A549 (cell line): ENCODE data around the gene PPP2R5B. TPM values are rescaled to one million over a fixed set of nuclear protein-coding genes. Genes with fewer than 3 reads are reported as not detected.

Experiments used
- ATAC-seq, 2 experiments: fragments of 200-7000 bp in 1 of 2; fragments of >200 bp in 1 of 2; cut with Nextera tagmentation in 1 of 2; cut with Tn5 transposase in 1 of 2; 3 replicates each; pipeline versions ENCODE4 v1.8.0 to v1.9.1; 2018 to 2020; ENCODE audit warnings: mild to moderate bottlenecking in 1 of 2, moderate library complexity in 1 of 2
- CTCF ChIA-PET: fragments of 300-600 bp; sonication (Branson Sonifier 250); formaldehyde crosslinking; extraction: SDS; loops from one replicate; lab custom pipeline; 2021; ENCODE audit warnings: antibody characterized with exemption, inconsistent platforms; lab: Yijun Ruan, JAX
- POLR2A ChIA-PET: fragments of 350-600 bp; formaldehyde crosslinking; extraction: SDS; loops from one replicate; lab custom pipeline; 2021; ENCODE audit warnings: antibody characterized with exemption, inconsistent platforms; lab: Yijun Ruan, JAX
- DNase-seq, 2 experiments: peaks; one replicate each; pipeline versions ENCODE4 v3.0.0 to v3.0.0-alpha.2; 2011 to 2016; ENCODE audit warnings: low read depth in 1 of 2, low spot score in 1 of 2
- FAIRE-seq: peaks from 2 replicates; lab custom pipeline; 2011; peaks lifted over from hg19 to GRCh38; lab: Jason Lieb, UNC
- H3K27ac ChIP-seq, 2 experiments: fragments of >200 bp; sonication (Bioruptor Twin); formaldehyde crosslinking; 3 replicates each; pipeline ENCODE4 v1.5.1; 2016 to 2017
- H3K4me1 ChIP-seq: fragments of >200 bp; sonication (Bioruptor Twin); formaldehyde crosslinking; 3 replicates; pipeline ENCODE4 v1.6.1; 2016
- H3K4me2 ChIP-seq: fragments of >200 bp; sonication (Bioruptor Twin); formaldehyde crosslinking; 3 replicates; pipeline ENCODE4 v1.6.1; 2016
- H3K4me3 ChIP-seq: fragments of >200 bp; sonication (Bioruptor Twin); formaldehyde crosslinking; 3 replicates; pipeline ENCODE4 v1.5.1; 2016
- H3K9me3 ChIP-seq: fragments of >200 bp; sonication (Bioruptor Twin); formaldehyde crosslinking; 3 replicates; pipeline ENCODE4 v1.6.1; 2016
- BCL3 ChIP-seq: fragments of >200 bp; sonication (Bioruptor Twin); formaldehyde crosslinking; IDR thresholded peaks from 3 replicates; pipeline ENCODE4 v1.6.1; 2016
- BHLHE40 ChIP-seq: IDR thresholded peaks from 2 replicates; pipeline ENCODE4 v1.6.1; 2012; ENCODE audit warnings: low read depth, low read length, inconsistent platforms
- CBX2 ChIP-seq: fragments of 200-600 bp; sonication (generic); IDR thresholded peaks from 2 replicates; pipeline ENCODE4 v1.6.1; 2016; ENCODE audit warnings: low read depth, mild to moderate bottlenecking, borderline replicate concordance
- CBX8 ChIP-seq: fragments of 200-600 bp; sonication (generic); IDR thresholded peaks from 2 replicates; pipeline ENCODE4 v1.6.1; 2016
- EHF ChIP-seq: fragments of 250-450 bp; sonication (Bioruptor Pico); IDR thresholded peaks from 2 replicates; pipeline ENCODE4 v1.5.0; 2020; ENCODE audit warnings: mild to moderate bottlenecking
- EHMT2 ChIP-seq: fragments of 200-600 bp; sonication (generic); IDR thresholded peaks from 2 replicates; pipeline ENCODE4 v1.6.1; 2016; ENCODE audit warnings: antibody characterized with exemption, low read depth, mild to moderate bottlenecking, moderate library complexity
- EP300 ChIP-seq, 2 experiments: fragments of >200 bp; sonication (Bioruptor Twin); formaldehyde crosslinking; IDR thresholded peaks; 2 replicates in 1 of 2; 3 replicates in 1 of 2; pipeline ENCODE4 v1.6.1; 2016 to 2017
- ESRRA ChIP-seq: fragments of 150-350 bp; IDR thresholded peaks from 2 replicates; pipeline ENCODE4 v1.6.1; 2014; ENCODE audit warnings: mild to moderate bottlenecking, low read length, borderline replicate concordance
- FOSL2 ChIP-seq, 2 experiments: fragments of 450-650 bp in 1 of 2; fragments of >200 bp in 1 of 2; sonication (Bioruptor Twin) in 1 of 2; formaldehyde crosslinking; IDR thresholded peaks; 2 replicates each; pipeline versions ENCODE4 v1.5.0 to v1.6.1; 2016 to 2020; ENCODE audit warnings: mild to moderate bottlenecking in 1 of 2, moderate library complexity in 1 of 2
- HDAC2 ChIP-seq: fragments of 200-600 bp; sonication (generic); IDR thresholded peaks from 2 replicates; pipeline ENCODE4 v1.6.1; 2016
- HMGXB4 ChIP-seq: fragments of 250-450 bp; sonication (Bioruptor Pico); IDR thresholded peaks from 2 replicates; pipeline ENCODE4 v1.5.0; 2021; ENCODE audit warnings: mild to moderate bottlenecking, moderate library complexity, borderline replicate concordance
- HOXA7 ChIP-seq: fragments of 250-450 bp; sonication (Bioruptor Pico); IDR thresholded peaks from 2 replicates; pipeline ENCODE4 v1.5.0; 2020; ENCODE audit warnings: mild to moderate bottlenecking, moderate library complexity
- HOXB13 ChIP-seq: fragments of 250-450 bp; sonication (Bioruptor Pico); IDR thresholded peaks from 2 replicates; pipeline ENCODE4 v1.5.0; 2020; ENCODE audit warnings: low read depth, mild to moderate bottlenecking, moderate library complexity
- HOXB5 ChIP-seq: fragments of 250-450 bp; sonication (Bioruptor Pico); IDR thresholded peaks from 2 replicates; pipeline ENCODE4 v1.5.0; 2020; ENCODE audit warnings: mild to moderate bottlenecking, moderate library complexity
- JUN ChIP-seq, 2 experiments: fragments of >200 bp; sonication (Bioruptor Twin); formaldehyde crosslinking; IDR thresholded peaks; 2 replicates in 1 of 2; 3 replicates in 1 of 2; pipeline ENCODE4 v1.6.1; 2016 to 2017
- JUNB ChIP-seq: fragments of >200 bp; sonication (Bioruptor Twin); formaldehyde crosslinking; IDR thresholded peaks from 2 replicates; pipeline ENCODE4 v1.6.1; 2016
- KDM1A ChIP-seq: fragments of 200-600 bp; sonication (generic); IDR thresholded peaks from 2 replicates; pipeline ENCODE4 v1.6.1; 2016; ENCODE audit warnings: low read depth, mild to moderate bottlenecking
- KDM5A ChIP-seq: fragments of 200-600 bp; sonication (generic); IDR thresholded peaks from 2 replicates; pipeline ENCODE4 v1.6.1; 2016; ENCODE audit warnings: antibody characterized with exemption, mild to moderate bottlenecking
- NR3C1 ChIP-seq: fragments of >200 bp; sonication (Bioruptor Twin); formaldehyde crosslinking; IDR thresholded peaks from 3 replicates; pipeline ENCODE4 v1.6.1; 2017
- PBX3 ChIP-seq: IDR thresholded peaks from 2 replicates; pipeline ENCODE4 v1.6.1; 2012
- RAD21 ChIP-seq, 2 experiments: fragments of >200 bp in 1 of 2; sonication (Bioruptor Twin) in 1 of 2; formaldehyde crosslinking in 1 of 2; IDR thresholded peaks in 1 of 2; conservative IDR thresholded peaks in 1 of 2; 2 replicates in 1 of 2; 3 replicates in 1 of 2; pipeline ENCODE4 v1.6.1; 2012 to 2018; ENCODE audit warnings: inconsistent platforms in 1 of 2
- RARB ChIP-seq: fragments of 250-450 bp; sonication (Bioruptor Pico); IDR thresholded peaks from 2 replicates; pipeline ENCODE4 v1.8.0; 2021; ENCODE audit warnings: mild to moderate bottlenecking, moderate library complexity
- RCOR1 ChIP-seq: fragments of 150-350 bp; IDR thresholded peaks from 2 replicates; pipeline ENCODE4 v1.6.1; 2014; ENCODE audit warnings: antibody characterized with exemption, low read length, low read depth
- SMC3 ChIP-seq: fragments of >200 bp; sonication (Bioruptor Twin); formaldehyde crosslinking; IDR thresholded peaks from 3 replicates; pipeline ENCODE4 v1.6.1; 2018; ENCODE audit warnings: inconsistent platforms
- TP53 ChIP-seq: fragments of 250-450 bp; sonication (Bioruptor Pico); IDR thresholded peaks from 2 replicates; pipeline ENCODE4 v1.5.0; 2021; ENCODE audit warnings: mild to moderate bottlenecking, moderate library complexity
- USF2 ChIP-seq: fragments of 450-650 bp; IDR thresholded peaks from 2 replicates; pipeline ENCODE4 v1.6.1; 2014; ENCODE audit warnings: antibody characterized with exemption
- ZC3H11A ChIP-seq: fragments of 450-650 bp; IDR thresholded peaks from 2 replicates; pipeline ENCODE4 v1.6.1; 2014; ENCODE audit warnings: antibody characterized with exemption, mild to moderate bottlenecking
- ZFP36 ChIP-seq: fragments of 450-650 bp; IDR thresholded peaks from 2 replicates; pipeline ENCODE4 v1.6.1; 2014; ENCODE audit warnings: borderline replicate concordance; ENCODE audit not compliant: partially characterized antibody
- WGBS: methylation state at CpG from one replicate; pipeline ENCODE4 v1.1.6; 2017; ENCODE audit errors: missing lambda C conversion rate; 5-methylcytosine and 5-hydroxymethylcytosine counted together
- polyA plus RNA-seq, 4 experiments: library from polyadenylated mRNA; depleted of rRNA in 3 of 4; stranded (reverse); fragments of >200 nt; fragmentation: RNase III in 1 of 4; extraction: RNeasy Plus Mini Kit Qiagen cat#74134 plus additional on column Dnase treatment in 1 of 4; gene quantifications; 2 replicates in 3 of 4; 3 replicates in 1 of 4; pipeline ENCODE4 v1.2.3, GENCODE V29; 2011 to 2017

PPP2R5B gene
- polyA plus RNA-seq, 2 of the 4 experiments (the other 2 are of a cell fraction), result 5.7 to 6.9 TPM

GRCh38 chr11:64936539-64936938, 12.1 kb downstream of the PPP2R5B start:
- TF ChIP-seq NR3C1 (no peak), ZC3H11A (no peak), TP53 (CRISPR knock-in tag) (no peak), KDM1A (no peak), HDAC2 (no peak), RARB (no peak), ZFP36 (no peak), BCL3 (no peak), PBX3 (no peak), EHMT2 (no peak), RAD21 (conservative IDR thresholded peaks at IDR 0.05 in 1 of 2, IDR thresholded peaks at IDR 0.05 in 1 of 2) (no peak), HOXB5 (CRISPR knock-in tag) (no peak), JUNB (no peak), KDM5A (no peak), EHF (no peak), CBX8 (no peak), JUN (IDR thresholded peaks at IDR 0.05) (no peak), FOSL2 (IDR thresholded peaks at IDR 0.05) (no peak), FOSL2 (CRISPR knock-in tag; IDR thresholded peaks at IDR 0.05) (no peak), RCOR1 (no peak)
- Histone ChIP-seq H3K27ac (no peak overlapping the region), H3K9me3 (no peaks in the 10 kb centered on the region), H3K4me3 (no peak overlapping the region), H3K4me2 (no peak overlapping the region), H3K4me1 (no peaks in the 10 kb centered on the region)
- no peak for ATAC-seq
- ChIA-PET POLR2A (no interaction called here), CTCF (interaction anchor here (0.9 to 3.2 kb wide), 5 partner anchors 12 to 78 kb away, joined by 3 to 11 read pairs (median 4); partner anchors contain the start of genes ARL2 and PPP2R5B)
- no peak for DNase-seq
- WGBS, result 72% methylated on average over 4 of the region's 4 CpGs
- FAIRE-seq, result no peak

GRCh38 chr11:64947208-64947814, 22.8 kb downstream of the PPP2R5B start:
- Histone ChIP-seq H3K9me3 (no peaks in the 10 kb centered on the region), H3K27ac (no peak overlapping the region), H3K4me2 (no peak overlapping the region), H3K4me1 (no peaks in the 10 kb centered on the region), H3K4me3 (no peak overlapping the region)
- ATAC-seq (peak; percentile 56 to 78; a peak in 5 of 6 replicates), FAIRE-seq (no peak), DNase-seq (peak in 1 of 2 experiments; percentile 27)
- TF ChIP-seq ESRRA, result no peak
- TF ChIP-seq RAD21 (conservative IDR thresholded peaks at IDR 0.05 in 1 of 2, IDR thresholded peaks at IDR 0.05 in 1 of 2), result no peak
- no peak for TF ChIP-seq HMGXB4 (CRISPR knock-in tag)
- TF ChIP-seq HOXA7 (CRISPR knock-in tag), result no peak
- TF ChIP-seq SMC3, result no peak
- no peak for TF ChIP-seq EHF
- no peak for TF ChIP-seq CBX8
- TF ChIP-seq EHMT2, result no peak
- TF ChIP-seq EP300 (IDR thresholded peaks at IDR 0.05), result no peak
- no peak for TF ChIP-seq HOXB13 (CRISPR knock-in tag)
- TF ChIP-seq HDAC2, result no peak
- TF ChIP-seq JUNB, result no peak
- TF ChIP-seq RCOR1, result no peak
- TF ChIP-seq CBX2, result no peak
- no peak for TF ChIP-seq USF2
- no peak for TF ChIP-seq BHLHE40
- CTCF ChIA-PET, result interaction anchor here (1.4 to 3.7 kb wide), 4 partner anchors 8 to 66 kb away, joined by 3 to 15 read pairs (median 6); partner anchors contain the start of gene ARL2
- 60% methylated on average over 5 of the region's 5 CpGs for WGBS
- POLR2A ChIA-PET, result no interaction called here
